ENCODE data around the gene LTBP2.

LTBP2 gene

DNA sequence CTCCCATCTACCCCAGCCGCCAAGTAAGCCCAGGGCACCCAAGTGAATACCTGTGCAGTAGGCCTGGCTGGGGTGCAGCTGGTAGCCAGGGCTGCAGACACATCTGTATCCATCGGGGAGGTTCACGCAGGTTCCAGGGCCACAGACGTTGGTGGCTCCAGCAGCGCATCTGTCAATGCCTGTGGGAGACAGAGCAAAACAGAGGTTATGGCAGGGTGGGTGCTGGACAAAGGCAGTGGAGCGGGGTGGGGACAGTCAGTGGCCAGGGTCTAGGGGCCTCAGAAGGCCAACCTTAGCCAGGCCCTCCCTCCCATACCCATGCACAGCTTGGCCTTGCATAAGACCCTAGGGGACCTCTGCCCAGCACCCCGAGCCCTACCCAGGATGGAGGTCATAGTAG, 89.3 kb downstream of the LTBP2 start:
- CTCF ChIA-PET: interaction anchor here (0.7 kb wide), 1 partner anchor 276 kb away, joined by 3 read pairs; no protein-coding TSS in a partner anchor
- no peak overlapping the region for H3K4me3 ChIP-seq (ENCODE audit: low read depth, low read length)
- H3K4me1 ChIP-seq (ENCODE audit: control insufficient read depth, insufficient read depth, low read length): no peaks in the 10 kb centered on the region
- POLR2A ChIA-PET: no interaction called here
- H3K27ac ChIP-seq (ENCODE audit: extremely low read depth, low read depth, low read length): no peak overlapping the region
- TF ChIP-seq ZNF501 (tag by site-specific recombination; IDR thresholded peaks at IDR 0.05) (no peak), MEIS1 (CRISPR knock-in tag; IDR thresholded peaks at IDR 0.05; ENCODE audit: borderline replicate concordance) (no peak), YY2 (tag by site-specific recombination; IDR thresholded peaks at IDR 0.05) (no peak), KLF10 (tag by site-specific recombination; IDR thresholded peaks at IDR 0.05) (no peak), KLF8 (tag by site-specific recombination; IDR thresholded peaks at IDR 0.05) (no peak), ZBTB17 (tag by site-specific recombination; IDR thresholded peaks at IDR 0.05) (no peak), MZF1 (tag by site-specific recombination; IDR thresholded peaks at IDR 0.05; ENCODE audit: borderline replicate concordance) (no peak), ZBTB7A (tag by site-specific recombination; IDR thresholded peaks at IDR 0.05; ENCODE audit: low read depth) (no peak), ZNF600 (tag by site-specific recombination; IDR thresholded peaks at IDR 0.05) (no peak), SETDB1 (IDR thresholded peaks at IDR 0.05; ENCODE audit: insufficient read length, low read length) (no peak), ZNF548 (tag by site-specific recombination; IDR thresholded peaks at IDR 0.05) (no peak), KLF9 (tag by site-specific recombination; IDR thresholded peaks at IDR 0.05; ENCODE audit: low read depth) (no peak), ZFP69B (tag by site-specific recombination; IDR thresholded peaks at IDR 0.05) (no peak), ZNF776 (tag by site-specific recombination; IDR thresholded peaks at IDR 0.05; ENCODE audit: borderline replicate concordance) (no peak), ZFP3 (tag by site-specific recombination; IDR thresholded peaks at IDR 0.05; ENCODE audit: low read depth) (no peak), ZNF785 (tag by site-specific recombination; IDR thresholded peaks at IDR 0.05) (no peak)
- TF ChIP-seq, protein P1, sequence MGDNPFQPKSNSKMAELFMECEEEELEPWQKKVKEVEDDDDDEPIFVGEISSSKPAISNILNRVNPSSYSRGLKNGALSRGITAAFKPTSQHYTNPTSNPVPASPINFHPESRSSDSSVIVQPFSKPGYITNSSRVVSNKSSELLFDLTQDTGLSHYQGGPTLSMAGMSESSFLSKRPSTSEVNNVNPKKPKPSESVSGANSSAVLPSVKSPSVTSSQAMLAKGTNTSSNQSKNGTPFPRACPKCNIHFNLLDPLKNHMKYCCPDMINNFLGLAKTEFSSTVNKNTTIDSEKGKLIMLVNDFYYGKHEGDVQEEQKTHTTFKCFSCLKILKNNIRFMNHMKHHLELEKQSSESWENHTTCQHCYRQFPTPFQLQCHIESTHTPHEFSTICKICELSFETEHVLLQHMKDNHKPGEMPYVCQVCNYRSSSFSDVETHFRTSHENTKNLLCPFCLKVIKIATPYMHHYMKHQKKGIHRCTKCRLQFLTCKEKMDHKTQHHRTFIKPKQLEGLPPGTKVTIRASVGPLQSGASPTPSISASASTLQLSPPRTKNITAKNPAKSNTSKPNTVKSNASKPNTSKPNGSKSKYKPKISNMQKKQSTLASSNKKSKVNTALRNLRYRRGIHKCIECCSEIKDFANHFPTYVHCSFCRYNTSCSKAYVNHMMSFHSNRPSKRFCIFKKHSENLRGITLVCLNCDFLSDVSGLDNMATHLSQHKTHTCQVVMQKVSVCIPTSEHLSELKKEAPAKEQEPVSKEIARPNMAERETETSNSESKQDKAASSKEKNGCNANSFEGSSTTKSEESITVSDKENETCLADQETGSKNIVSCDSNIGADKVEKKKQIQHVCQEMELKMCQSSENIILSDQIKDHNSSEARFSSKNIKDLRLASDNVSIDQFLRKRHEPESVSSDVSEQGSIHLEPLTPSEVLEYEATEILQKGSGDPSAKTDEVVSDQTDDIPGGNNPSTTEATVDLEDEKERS (tag by site-specific recombination; IDR thresholded peaks at IDR 0.05): no peak
- H3K9me3 ChIP-seq (ENCODE audit: control insufficient read depth, insufficient read depth, low read depth, low read length): no peaks in the 10 kb centered on the region
- H3K36me3 ChIP-seq (ENCODE audit: control insufficient read depth in 2 of 2, insufficient read depth in 1 of 2, low read length in 2 of 2): no peaks in the 10 kb centered on the region

DNA sequence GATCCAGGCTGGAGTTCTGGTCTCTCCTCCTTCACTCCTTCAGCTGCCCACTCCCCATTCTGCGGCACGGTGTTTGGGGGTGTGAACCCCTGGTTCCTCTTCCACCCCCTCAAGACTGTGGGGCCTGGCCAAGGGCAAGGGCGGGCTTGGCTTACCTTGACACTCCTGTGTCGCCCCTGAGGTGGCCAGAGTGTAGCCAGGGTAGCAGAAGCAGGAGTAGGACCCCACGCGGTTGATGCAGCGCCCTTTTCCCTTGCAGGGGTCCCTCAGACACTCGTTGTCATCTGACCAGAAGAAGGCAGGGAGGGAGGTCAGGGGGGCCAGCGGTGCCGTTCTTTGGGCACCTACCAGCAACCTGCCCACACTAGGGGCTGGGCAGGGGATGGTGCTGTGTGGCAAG, 90.3 kb downstream of the LTBP2 start:
- Histone ChIP-seq H3K9me3 (ENCODE audit: control insufficient read depth, insufficient read depth, low read depth, low read length) (no peaks in the 10 kb centered on the region), H3K4me1 (ENCODE audit: control insufficient read depth, insufficient read depth, low read length) (no peaks in the 10 kb centered on the region), H3K36me3 (ENCODE audit: control insufficient read depth in 2 of 2, insufficient read depth in 1 of 2, low read length in 2 of 2) (no peaks in the 10 kb centered on the region), H3K27ac (ENCODE audit: extremely low read depth, low read depth, low read length) (no peak overlapping the region), H3K4me3 (ENCODE audit: low read depth, low read length) (no peak overlapping the region)
- ChIA-PET CTCF (no interaction called here), POLR2A (no interaction called here)
- no peak for TF ChIP-seq ZBTB17 (tag by site-specific recombination; IDR thresholded peaks at IDR 0.05)
- no peak for TF ChIP-seq BCL11B (tag by site-specific recombination; IDR thresholded peaks at IDR 0.05; ENCODE audit: low read depth)
- TF ChIP-seq, protein P2, sequence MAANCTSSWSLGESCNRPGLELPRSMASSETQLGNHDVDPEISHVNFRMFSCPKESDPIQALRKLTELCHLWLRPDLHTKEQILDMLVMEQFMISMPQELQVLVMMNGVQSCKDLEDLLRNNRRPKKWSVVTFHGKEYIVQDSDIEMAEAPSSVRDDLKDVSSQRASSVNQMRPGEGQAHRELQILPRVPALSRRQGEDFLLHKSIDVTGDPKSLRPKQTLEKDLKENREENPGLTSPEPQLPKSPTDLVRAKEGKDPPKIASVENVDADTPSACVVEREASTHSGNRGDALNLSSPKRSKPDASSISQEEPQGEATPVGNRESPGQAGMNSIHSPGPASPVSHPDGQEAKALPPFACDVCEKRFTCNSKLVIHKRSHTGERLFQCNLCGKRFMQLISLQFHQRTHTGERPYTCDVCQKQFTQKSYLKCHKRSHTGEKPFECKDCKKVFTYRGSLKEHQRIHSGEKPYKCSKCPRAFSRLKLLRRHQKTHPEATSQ (tag by site-specific recombination; IDR thresholded peaks at IDR 0.05): no peak
- TF ChIP-seq ZNF10 (tag by site-specific recombination; IDR thresholded peaks at IDR 0.05): no peak
- TF ChIP-seq, protein P3, sequence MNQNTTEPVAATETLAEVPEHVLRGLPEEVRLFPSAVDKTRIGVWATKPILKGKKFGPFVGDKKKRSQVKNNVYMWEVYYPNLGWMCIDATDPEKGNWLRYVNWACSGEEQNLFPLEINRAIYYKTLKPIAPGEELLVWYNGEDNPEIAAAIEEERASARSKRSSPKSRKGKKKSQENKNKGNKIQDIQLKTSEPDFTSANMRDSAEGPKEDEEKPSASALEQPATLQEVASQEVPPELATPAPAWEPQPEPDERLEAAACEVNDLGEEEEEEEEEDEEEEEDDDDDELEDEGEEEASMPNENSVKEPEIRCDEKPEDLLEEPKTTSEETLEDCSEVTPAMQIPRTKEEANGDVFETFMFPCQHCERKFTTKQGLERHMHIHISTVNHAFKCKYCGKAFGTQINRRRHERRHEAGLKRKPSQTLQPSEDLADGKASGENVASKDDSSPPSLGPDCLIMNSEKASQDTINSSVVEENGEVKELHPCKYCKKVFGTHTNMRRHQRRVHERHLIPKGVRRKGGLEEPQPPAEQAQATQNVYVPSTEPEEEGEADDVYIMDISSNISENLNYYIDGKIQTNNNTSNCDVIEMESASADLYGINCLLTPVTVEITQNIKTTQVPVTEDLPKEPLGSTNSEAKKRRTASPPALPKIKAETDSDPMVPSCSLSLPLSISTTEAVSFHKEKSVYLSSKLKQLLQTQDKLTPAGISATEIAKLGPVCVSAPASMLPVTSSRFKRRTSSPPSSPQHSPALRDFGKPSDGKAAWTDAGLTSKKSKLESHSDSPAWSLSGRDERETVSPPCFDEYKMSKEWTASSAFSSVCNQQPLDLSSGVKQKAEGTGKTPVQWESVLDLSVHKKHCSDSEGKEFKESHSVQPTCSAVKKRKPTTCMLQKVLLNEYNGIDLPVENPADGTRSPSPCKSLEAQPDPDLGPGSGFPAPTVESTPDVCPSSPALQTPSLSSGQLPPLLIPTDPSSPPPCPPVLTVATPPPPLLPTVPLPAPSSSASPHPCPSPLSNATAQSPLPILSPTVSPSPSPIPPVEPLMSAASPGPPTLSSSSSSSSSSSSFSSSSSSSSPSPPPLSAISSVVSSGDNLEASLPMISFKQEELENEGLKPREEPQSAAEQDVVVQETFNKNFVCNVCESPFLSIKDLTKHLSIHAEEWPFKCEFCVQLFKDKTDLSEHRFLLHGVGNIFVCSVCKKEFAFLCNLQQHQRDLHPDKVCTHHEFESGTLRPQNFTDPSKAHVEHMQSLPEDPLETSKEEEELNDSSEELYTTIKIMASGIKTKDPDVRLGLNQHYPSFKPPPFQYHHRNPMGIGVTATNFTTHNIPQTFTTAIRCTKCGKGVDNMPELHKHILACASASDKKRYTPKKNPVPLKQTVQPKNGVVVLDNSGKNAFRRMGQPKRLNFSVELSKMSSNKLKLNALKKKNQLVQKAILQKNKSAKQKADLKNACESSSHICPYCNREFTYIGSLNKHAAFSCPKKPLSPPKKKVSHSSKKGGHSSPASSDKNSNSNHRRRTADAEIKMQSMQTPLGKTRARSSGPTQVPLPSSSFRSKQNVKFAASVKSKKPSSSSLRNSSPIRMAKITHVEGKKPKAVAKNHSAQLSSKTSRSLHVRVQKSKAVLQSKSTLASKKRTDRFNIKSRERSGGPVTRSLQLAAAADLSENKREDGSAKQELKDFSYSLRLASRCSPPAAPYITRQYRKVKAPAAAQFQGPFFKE (tag by site-specific recombination; IDR thresholded peaks at IDR 0.05; ENCODE audit: borderline replicate concordance): no peak
- TF ChIP-seq ZNF664 (tag by site-specific recombination; IDR thresholded peaks at IDR 0.05): no peak
